ENCODE measurements around the gene POLR2E.

- TF ChIP-seq CTCF (IDR thresholded peaks at IDR 0.05): no peak
- no peak for TF ChIP-seq ZFX (IDR thresholded peaks at IDR 0.05; ENCODE audit: borderline replicate concordance)
These were observed 12.8 kb downstream of the POLR2E start for GRCh38 chr19:1082165-1082927.

All from 22Rv1 (cell line).